Erythroblast (primary cell): ENCODE results near the gene EDN2.

Experiments used
- GATA1 ChIP-seq: IDR thresholded peaks from 2 replicates; pipeline ENCODE4 v1.6.1; 2011; ENCODE audit warnings: low read depth, mild to moderate bottlenecking, control low read depth, low read length, moderate library complexity
- POLR2A ChIP-seq: IDR thresholded peaks from 2 replicates; pipeline ENCODE4 v1.6.1; 2011; ENCODE audit warnings: mild to moderate bottlenecking, low read length

GRCh38 chr1:41450747-41451285, 33.7 kb downstream of the EDN2 start:
- TF ChIP-seq POLR2A (no peak), GATA1 (no peak)
